OCI-LY1 (cell line): ENCODE data around the gene TTC6.

Source experiments
- H2AFZ ChIP-seq: fragments of 200-600 bp; sonication (generic), shearing (Covaris generic); 2 replicates; pipeline ENCODE4 v1.6.0; 2014; ENCODE audit warnings: antibody characterized with exemption, mild to moderate bottlenecking, low read length
- H3F3A ChIP-seq: fragments of 200-600 bp; sonication (generic), shearing (Covaris generic); 2 replicates; pipeline ENCODE4 v1.6.0; 2014; ENCODE audit warnings: mild to moderate bottlenecking, antibody characterized with exemption, low read length, moderate library complexity; ENCODE audit not compliant: insufficient read depth
- H3K27ac ChIP-seq: fragments of 200-600 bp; sonication (generic); 2 replicates; pipeline ENCODE4 v1.5.1; 2014; ENCODE audit warnings: low read length, mixed run types, mild to moderate bottlenecking, low read depth; ENCODE audit not compliant: poor library complexity, severe bottlenecking
- H3K27me3 ChIP-seq: fragments of 200-600 bp; sonication (generic); 2 replicates; pipeline ENCODE4 v1.6.0; 2014; ENCODE audit warnings: antibody characterized with exemption, mild to moderate bottlenecking, low read length, moderate library complexity; ENCODE audit not compliant: insufficient read depth
- H3K36me3 ChIP-seq: fragments of 200-600 bp; sonication (generic); 2 replicates; pipeline ENCODE4 v1.6.1; 2014; ENCODE audit warnings: mild to moderate bottlenecking, antibody characterized with exemption, low read length, moderate library complexity, mixed read lengths; ENCODE audit not compliant: insufficient read depth
- H3K4me1 ChIP-seq: fragments of 200-600 bp; sonication (generic); 2 replicates; pipeline ENCODE4 v1.5.1; 2014; ENCODE audit warnings: mild to moderate bottlenecking, low read length, moderate library complexity; ENCODE audit not compliant: insufficient read depth, severe bottlenecking
- H3K4me2 ChIP-seq: fragments of 200-600 bp; sonication (generic), shearing (Covaris generic); 2 replicates; pipeline ENCODE4 v1.6.1; 2014; ENCODE audit warnings: low read length
- H3K4me3 ChIP-seq: fragments of 200-600 bp; sonication (generic); 2 replicates; pipeline ENCODE4 v1.5.1; 2014; ENCODE audit warnings: low read length, low read depth, mild to moderate bottlenecking, mixed read lengths; ENCODE audit not compliant: poor library complexity, severe bottlenecking
- H3K79me2 ChIP-seq: fragments of 200-600 bp; shearing (Covaris generic); 2 replicates; pipeline ENCODE4 v1.6.1; 2016; ENCODE audit warnings: mixed run types, low read length, mixed read lengths; ENCODE audit not compliant: insufficient read depth
- H3K9ac ChIP-seq: fragments of 200-600 bp; sonication (generic), shearing (Covaris generic); 2 replicates; pipeline ENCODE4 v1.6.1; 2014; ENCODE audit warnings: mild to moderate bottlenecking, low read length, mixed read lengths
- H3K9me2 ChIP-seq: fragments of 200-600 bp; sonication (generic), shearing (Covaris generic); 2 replicates; pipeline ENCODE4 v1.6.1; 2014; ENCODE audit warnings: low read depth, mild to moderate bottlenecking, low read length, mixed read lengths
- H3K9me3 ChIP-seq: fragments of 200-600 bp; shearing (Covaris generic); 2 replicates; pipeline ENCODE4 v1.6.1; 2014; ENCODE audit warnings: low read length, mixed read lengths
- H4K20me1 ChIP-seq: fragments of 200-600 bp; sonication (generic), shearing (Covaris generic); 2 replicates; pipeline ENCODE4 v1.6.0; 2016; ENCODE audit warnings: mild to moderate bottlenecking, low read length; ENCODE audit not compliant: insufficient read depth
- EZH2 ChIP-seq: fragments of 200-600 bp; sonication (generic), shearing (Covaris generic); IDR thresholded peaks from 2 replicates; pipeline ENCODE4 v1.8.0; 2017; ENCODE audit warnings: borderline replicate concordance, mixed run types, mild to moderate bottlenecking, antibody characterized with exemption, low read length, moderate library complexity, mixed read lengths
- TF ChIP-seq, protein P1 (sequence below): fragments of 200-600 bp; sonication (generic), shearing (Covaris generic); IDR thresholded peaks from 2 replicates; pipeline ENCODE4 v1.5.1; 2017; ENCODE audit warnings: mild to moderate bottlenecking, antibody characterized with exemption, low read length, moderate library complexity, mixed read lengths

Gene TTC6

DNA sequence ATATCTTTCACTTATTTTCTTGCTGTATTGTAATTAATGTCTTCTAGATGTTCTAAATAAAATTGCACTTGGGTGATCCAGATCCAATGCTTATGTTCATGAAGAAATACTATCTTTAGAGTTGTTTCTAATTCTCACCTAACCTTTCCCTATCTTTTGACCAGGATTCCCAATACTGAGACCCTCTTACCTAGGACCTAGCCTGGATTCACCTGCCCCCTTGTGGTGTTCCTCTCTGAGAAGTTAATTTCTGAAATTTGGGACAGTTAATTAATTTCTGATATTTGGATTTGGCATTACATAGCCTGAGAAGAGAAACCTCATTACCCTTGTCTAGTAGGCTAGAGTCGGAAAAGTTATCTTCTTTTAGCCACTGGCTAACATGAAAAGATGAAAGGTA is 29.9 kb upstream of the TTC6 start:
- H3K9me2 ChIP-seq, result no peaks in the 10 kb centered on the region
- H3K36me3 ChIP-seq, result no peaks in the 10 kb centered on the region
- H3K9me3 ChIP-seq, result no peaks in the 10 kb centered on the region
- H3K27ac ChIP-seq, result no peak overlapping the region
- H4K20me1 ChIP-seq, result no peaks in the 10 kb centered on the region
- H3K4me2 ChIP-seq, result no peak overlapping the region
- H3K27me3 ChIP-seq, result no peaks in the 10 kb centered on the region
- no peaks in the 10 kb centered on the region for H3K4me1 ChIP-seq
- H3F3A ChIP-seq, result no peaks in the 10 kb centered on the region
- H3K79me2 ChIP-seq, result no peaks in the 10 kb centered on the region
- H3K9ac ChIP-seq, result no peak overlapping the region
- TF ChIP-seq, protein P1, sequence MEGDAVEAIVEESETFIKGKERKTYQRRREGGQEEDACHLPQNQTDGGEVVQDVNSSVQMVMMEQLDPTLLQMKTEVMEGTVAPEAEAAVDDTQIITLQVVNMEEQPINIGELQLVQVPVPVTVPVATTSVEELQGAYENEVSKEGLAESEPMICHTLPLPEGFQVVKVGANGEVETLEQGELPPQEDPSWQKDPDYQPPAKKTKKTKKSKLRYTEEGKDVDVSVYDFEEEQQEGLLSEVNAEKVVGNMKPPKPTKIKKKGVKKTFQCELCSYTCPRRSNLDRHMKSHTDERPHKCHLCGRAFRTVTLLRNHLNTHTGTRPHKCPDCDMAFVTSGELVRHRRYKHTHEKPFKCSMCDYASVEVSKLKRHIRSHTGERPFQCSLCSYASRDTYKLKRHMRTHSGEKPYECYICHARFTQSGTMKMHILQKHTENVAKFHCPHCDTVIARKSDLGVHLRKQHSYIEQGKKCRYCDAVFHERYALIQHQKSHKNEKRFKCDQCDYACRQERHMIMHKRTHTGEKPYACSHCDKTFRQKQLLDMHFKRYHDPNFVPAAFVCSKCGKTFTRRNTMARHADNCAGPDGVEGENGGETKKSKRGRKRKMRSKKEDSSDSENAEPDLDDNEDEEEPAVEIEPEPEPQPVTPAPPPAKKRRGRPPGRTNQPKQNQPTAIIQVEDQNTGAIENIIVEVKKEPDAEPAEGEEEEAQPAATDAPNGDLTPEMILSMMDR, result peak; percentile 13; the same call in 1 of the 2 replicates
- TF ChIP-seq EZH2, result no peak
- H2AFZ ChIP-seq, result no peak overlapping the region
- H3K4me3 ChIP-seq, result no peak overlapping the region

DNA sequence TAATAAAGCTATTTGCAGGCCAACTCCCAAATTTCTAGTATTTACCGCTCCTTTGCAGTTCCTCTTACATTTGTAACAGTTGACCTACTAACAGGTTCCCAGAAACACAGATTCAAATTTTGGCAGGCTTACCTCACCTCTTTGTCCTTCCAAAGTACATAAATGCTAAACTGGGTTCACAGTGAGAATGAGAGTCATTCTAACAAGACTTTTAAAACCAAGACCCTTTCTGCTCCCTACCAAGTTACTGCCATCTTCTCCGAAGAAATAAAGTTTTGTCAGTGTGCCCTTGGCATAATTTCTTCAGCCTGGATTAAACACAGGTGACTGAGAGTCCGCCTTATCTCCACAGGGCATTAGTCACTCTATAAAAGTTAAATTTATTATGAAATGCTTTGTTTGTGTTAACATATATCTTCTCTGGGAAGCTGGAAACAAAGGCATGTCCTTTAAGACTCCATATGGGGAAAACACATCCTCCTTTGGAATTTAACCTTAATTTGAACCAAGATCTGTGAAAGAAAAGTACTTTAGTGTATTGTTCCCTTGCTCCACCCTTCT is 28.5 kb upstream of the TTC6 start:
- no peak overlapping the region for H3K4me2 ChIP-seq
- no peaks in the 10 kb centered on the region for H3K9me2 ChIP-seq
- no peak overlapping the region for H3K27ac ChIP-seq
- H4K20me1 ChIP-seq, result no peaks in the 10 kb centered on the region
- no peak overlapping the region for H3K4me3 ChIP-seq
- no peaks in the 10 kb centered on the region for H3K4me1 ChIP-seq
- H3F3A ChIP-seq, result no peaks in the 10 kb centered on the region
- H3K27me3 ChIP-seq, result no peaks in the 10 kb centered on the region
- H3K36me3 ChIP-seq, result no peaks in the 10 kb centered on the region
- no peaks in the 10 kb centered on the region for H3K79me2 ChIP-seq
- H3K9ac ChIP-seq, result no peak overlapping the region
- H3K9me3 ChIP-seq, result no peaks in the 10 kb centered on the region
- H2AFZ ChIP-seq, result no peak overlapping the region
- TF ChIP-seq EZH2, result no peak
- TF ChIP-seq, protein P1, result no peak

DNA sequence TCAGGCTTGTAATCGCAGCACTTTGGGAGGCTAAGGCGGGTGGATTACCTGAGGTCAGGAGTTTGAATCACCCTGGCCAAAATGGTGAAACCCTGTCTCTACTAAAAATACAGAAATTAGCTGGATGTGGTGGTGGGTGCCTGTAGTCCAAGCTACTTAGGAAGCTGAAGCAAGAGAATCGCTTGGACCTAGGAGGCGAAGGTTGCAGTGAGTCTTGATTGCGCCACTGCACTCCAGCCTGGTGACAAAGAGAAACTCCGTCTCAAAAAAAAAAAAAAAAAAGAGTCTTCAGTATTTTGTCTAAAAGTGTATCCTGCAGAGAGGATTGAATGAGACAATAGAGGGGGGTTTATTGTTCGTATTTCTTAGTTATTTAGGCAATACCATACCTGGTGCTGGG is 25.7 kb upstream of the TTC6 start:
- TF ChIP-seq, protein P1, result no peak
- no peak for TF ChIP-seq EZH2

More for the DNA sequence above, 25.7 kb upstream of the TTC6 start:
- H3K4me2 ChIP-seq, result no peak overlapping the region
- H3K9ac ChIP-seq, result no peak overlapping the region
- no peaks in the 10 kb centered on the region for H3F3A ChIP-seq
- H3K27ac ChIP-seq, result no peak overlapping the region
- no peaks in the 10 kb centered on the region for H3K4me1 ChIP-seq
- no peak overlapping the region for H2AFZ ChIP-seq
- no peaks in the 10 kb centered on the region for H3K9me3 ChIP-seq
- no peak overlapping the region for H3K4me3 ChIP-seq
- H3K36me3 ChIP-seq, result no peaks in the 10 kb centered on the region
- H4K20me1 ChIP-seq, result no peaks in the 10 kb centered on the region
- H3K79me2 ChIP-seq, result no peaks in the 10 kb centered on the region
- H3K27me3 ChIP-seq, result no peaks in the 10 kb centered on the region
- no peaks in the 10 kb centered on the region for H3K9me2 ChIP-seq
